Measurements from ENCODE around the gene STPG2.

The STPG2 gene

DNA sequence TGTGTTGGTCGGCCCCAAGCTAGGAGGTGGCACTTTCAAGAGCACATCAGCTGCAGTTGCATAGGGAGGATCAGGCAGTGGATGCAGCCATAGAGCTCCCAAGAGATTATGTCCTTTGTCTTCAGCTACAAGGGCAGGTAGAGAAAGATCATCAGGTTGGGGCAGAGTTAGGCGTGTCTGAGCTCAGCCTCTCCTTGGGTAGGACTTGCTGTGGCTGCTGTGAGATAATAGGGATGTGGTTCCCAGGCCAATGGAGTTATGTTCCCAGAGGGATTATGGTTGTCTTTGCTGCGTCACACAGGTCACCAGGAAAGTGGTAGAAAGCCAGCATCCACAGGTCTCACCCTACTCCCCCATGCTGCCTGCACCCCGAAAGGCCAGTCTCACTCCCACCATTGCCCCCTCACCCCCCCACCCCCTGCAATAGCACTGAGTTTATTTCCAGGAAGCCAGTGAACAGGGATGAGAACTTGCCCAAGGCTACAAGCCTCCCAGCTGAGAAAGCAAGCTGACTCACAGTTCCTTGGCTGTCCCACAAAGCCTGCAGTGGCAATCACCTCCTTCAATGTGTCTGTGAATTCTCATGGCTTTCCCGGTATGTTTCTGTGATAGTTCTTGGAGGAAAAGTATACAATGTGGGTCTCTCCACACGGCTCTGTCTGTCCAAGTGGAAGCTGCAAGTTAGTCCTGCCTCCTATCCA, 148.4 kb downstream of the STPG2 start:
- no peaks in the 10 kb centered on the region for H3K27me3 ChIP-seq
- H3K36me3 ChIP-seq, result no peaks in the 10 kb centered on the region
- no peaks in the 10 kb centered on the region for H3K9me3 ChIP-seq
- TF ChIP-seq CTCF (IDR thresholded peaks at IDR 0.05; ENCODE audit: low read depth, low read length), result no peak
- no peak overlapping the region for H3K4me3 ChIP-seq (ENCODE audit: low read depth, low read length)
- DNase-seq, result no peak
- no peaks in the 10 kb centered on the region for H3K4me1 ChIP-seq

GRCh38 chr4:97990409-97990808, 152.9 kb downstream of the STPG2 start:
- H3K36me3 ChIP-seq, result no peaks in the 10 kb centered on the region
- no peak overlapping the region for H3K4me3 ChIP-seq (ENCODE audit: low read depth, low read length)
- no peaks in the 10 kb centered on the region; the same call in 1 of the 2 replicates for H3K4me1 ChIP-seq
- no peak for TF ChIP-seq CTCF (IDR thresholded peaks at IDR 0.05; ENCODE audit: low read depth, low read length)
- no peak for DNase-seq
- H3K9me3 ChIP-seq, result no peaks in the 10 kb centered on the region
- H3K27me3 ChIP-seq, result no peaks in the 10 kb centered on the region

GRCh38 chr4:97987019-97987648, 156.1 kb downstream of the STPG2 start:
- Histone ChIP-seq H3K4me3 (ENCODE audit: low read depth, low read length) (no peak overlapping the region), H3K4me1 (no peaks in the 10 kb centered on the region; the same call in 1 of the 2 replicates), H3K9me3 (no peaks in the 10 kb centered on the region), H3K36me3 (no peaks in the 10 kb centered on the region), H3K27me3 (no peaks in the 10 kb centered on the region)
- DNase-seq, result no peak
- TF ChIP-seq CTCF (IDR thresholded peaks at IDR 0.05; ENCODE audit: low read depth, low read length), result peak; percentile 78

- H3K9me3 ChIP-seq, result no peaks in the 10 kb centered on the region
- H3K4me1 ChIP-seq, result no peaks in the 10 kb centered on the region; the same call in 1 of the 2 replicates
- peak; percentile 33 for DNase-seq
- H3K36me3 ChIP-seq, result no peaks in the 10 kb centered on the region
- no peaks in the 10 kb centered on the region for H3K27me3 ChIP-seq
- peak; percentile 66 for TF ChIP-seq CTCF (IDR thresholded peaks at IDR 0.05; ENCODE audit: low read depth, low read length)
- no peak overlapping the region for H3K4me3 ChIP-seq (ENCODE audit: low read depth, low read length)
Observed at GRCh38 chr4:97984545-97985131, 158.6 kb downstream of the STPG2 start.

GRCh38 chr4:97978791-97979488, 164.3 kb downstream of the STPG2 start:
- Histone ChIP-seq H3K36me3 (no peaks in the 10 kb centered on the region), H3K9me3 (no peaks in the 10 kb centered on the region), H3K4me1 (no peaks in the 10 kb centered on the region; the same call in 1 of the 2 replicates), H3K4me3 (ENCODE audit: low read depth, low read length) (no peak overlapping the region), H3K27me3 (no peaks in the 10 kb centered on the region)
- DNase-seq, result no peak
- TF ChIP-seq CTCF (IDR thresholded peaks at IDR 0.05; ENCODE audit: low read depth, low read length), result no peak
